K562 (cell line): ENCODE measurements around the gene ADAMTSL3. TPM values are rescaled to one million over a fixed set of nuclear protein-coding genes. Genes with fewer than 3 reads are reported as not detected.
A peak's percentile ranks its signal among the peaks of the same experiment; 100 is the strongest.

Experiments used
- ATAC-seq: fragments of 200-7000 bp; cut with Tn5 transposase; 3 replicates; pipeline ENCODE4 v1.9.1; 2020; ENCODE audit warnings: moderate library complexity
- BruUV-seq: library from RNA; stranded (reverse); fragments of 400-500 nt; replicated peaks from 2 replicates; lab custom pipeline; 2021; lab: Mats Ljungman, UMichigan
- CTCF ChIA-PET: fragments of 300-600 bp; formaldehyde crosslinking; extraction: SDS; loops from one replicate; lab custom pipeline; 2021; ENCODE audit warnings: low intra/inter-chr PET ratio; lab: Yijun Ruan, JAX
- POLR2A ChIA-PET: fragments of 300-600, 350-650 bp; sonication (Branson Sonifier 250); formaldehyde crosslinking; extraction: SDS; loops from one replicate; lab custom pipeline; 2021; ENCODE audit warnings: antibody characterized with exemption, inconsistent platforms; lab: Yijun Ruan, JAX
- DNase-seq, 4 experiments: peaks; one replicate each; pipeline versions ENCODE4 v3.0.0 to v3.0.0-alpha.2; 2011 to 2018; ENCODE audit warnings: low spot score in 3 of 4, mixed read lengths in 3 of 4; ENCODE audit errors: extremely low read depth in 1 of 4
- FAIRE-seq: peaks from 2 replicates; lab custom pipeline; 2011; peaks lifted over from hg19 to GRCh38; lab: Jason Lieb, UNC
- H2AFZ ChIP-seq: 2 replicates; pipeline ENCODE4 v1.6.0; 2011; ENCODE audit warnings: low read depth, low read length, control low read depth, inconsistent platforms
- H3K27ac ChIP-seq: fragments of 200-600 bp; 3 replicates; pipeline ENCODE4 v1.8.0; 2011; ENCODE audit warnings: low read depth, mild to moderate bottlenecking, control low read depth, inconsistent platforms, low read length, moderate library complexity, mixed read lengths; ENCODE audit errors: extremely low read depth
- H3K27me3 ChIP-seq, 2 experiments: fragments of 300-600 bp in 1 of 2; 2 replicates in 1 of 2; 3 replicates in 1 of 2; pipeline versions ENCODE4 v1.6.0 to v1.8.0; 2011; ENCODE audit warnings: inconsistent platforms in 2 of 2, low read length in 2 of 2, mild to moderate bottlenecking in 1 of 2, mixed read lengths in 1 of 2, moderate library complexity in 1 of 2; ENCODE audit not compliant: control insufficient read depth in 2 of 2, insufficient read depth in 2 of 2
- H3K36me3 ChIP-seq: fragments of 300-600 bp; 3 replicates; pipeline ENCODE4 v1.8.0; 2011; ENCODE audit warnings: mild to moderate bottlenecking, low read length, inconsistent platforms; ENCODE audit not compliant: control insufficient read depth, insufficient read depth
- H3K4me1 ChIP-seq, 2 experiments: fragments of 200-600 bp in 1 of 2; replicated peaks in 1 of 2; 2 replicates in 1 of 2; 3 replicates in 1 of 2; pipeline versions ENCODE4 v1.5.1 to v1.8.0; 2011; ENCODE audit warnings: inconsistent platforms in 2 of 2, low read length in 2 of 2, mild to moderate bottlenecking in 1 of 2, mixed read lengths in 1 of 2, moderate library complexity in 1 of 2; ENCODE audit not compliant: control insufficient read depth in 2 of 2, insufficient read depth in 2 of 2
- H3K4me2 ChIP-seq: 2 replicates; pipeline ENCODE4 v1.6.1; 2011; ENCODE audit warnings: low read length, control low read depth, inconsistent platforms, mixed read lengths; ENCODE audit not compliant: insufficient read depth
- H3K4me3 ChIP-seq: fragments of 200-600 bp; sonication (generic), shearing (Covaris generic); 2 replicates; pipeline ENCODE4 v1.5.1; 2016; ENCODE audit warnings: control low read depth, inconsistent platforms
- H3K79me2 ChIP-seq: fragments of 200-600 bp; 3 replicates; pipeline ENCODE4 v1.8.0; 2011; ENCODE audit warnings: low read length, inconsistent platforms; ENCODE audit not compliant: control insufficient read depth, insufficient read depth
- H3K9ac ChIP-seq, 2 experiments: 2 replicates each; pipeline versions ENCODE4 v1.6.0 to v1.6.1; 2011; ENCODE audit warnings: low read depth in 2 of 2, low read length in 2 of 2, control low read depth in 1 of 2, inconsistent platforms in 1 of 2, mild to moderate bottlenecking in 1 of 2, mixed read lengths in 1 of 2; ENCODE audit not compliant: insufficient read depth in 1 of 2
- H3K9me1 ChIP-seq: one replicate; pipeline ENCODE4 v1.6.0; 2011; ENCODE audit warnings: inconsistent platforms, mild to moderate bottlenecking, low read length, moderate library complexity; ENCODE audit not compliant: control insufficient read depth, insufficient read depth
- H3K9me3 ChIP-seq: replicated peaks from 2 replicates; pipeline ENCODE4 v1.5.1; 2011; ENCODE audit warnings: low read depth, low read length, inconsistent platforms; ENCODE audit not compliant: control insufficient read depth, insufficient read depth
- H4K20me1 ChIP-seq: replicated peaks from 2 replicates; pipeline ENCODE4 v1.6.1; 2011; ENCODE audit warnings: low read length, inconsistent platforms, mixed read lengths; ENCODE audit not compliant: control insufficient read depth, insufficient read depth
- CTCF ChIP-seq, 3 experiments: IDR thresholded peaks in 2 of 3; conservative IDR thresholded peaks in 1 of 3; 2 replicates each; pipeline ENCODE4 v1.5.1; 2011 to 2012; ENCODE audit warnings: low read length in 3 of 3, mild to moderate bottlenecking in 3 of 3, control low read depth in 2 of 3, improper control_type of control experiment in 1 of 3, inconsistent platforms in 1 of 3, low read depth in 1 of 3, mixed read lengths in 1 of 3, moderate library complexity in 1 of 3; ENCODE audit not compliant: insufficient read depth in 2 of 3
- EP300 ChIP-seq: IDR thresholded peaks from 2 replicates; pipeline ENCODE4 v1.6.1; 2012; ENCODE audit warnings: low read length, improper control_type of control experiment
- TAF7 ChIP-seq: fragments of 450-650 bp; IDR thresholded peaks from 2 replicates; pipeline ENCODE4 v1.6.1; 2016; ENCODE audit warnings: missing genetic modification characterization, missing compliant biosample characterization
- WGBS: fragments of 100-300 bp; shearing (Covaris generic); methylation state at CpG from one replicate; pipeline ENCODE4 v1.1.6; 2016; ENCODE audit warnings: low coverage, mixed read lengths; ENCODE audit not compliant: insufficient coverage; ENCODE audit errors: missing lambda C conversion rate; 5-methylcytosine and 5-hydroxymethylcytosine counted together
- in situ Hi-C: fragments of 300-500 bp; cut with MboI; formaldehyde crosslinking; loops from 4 replicates; pipeline ENCODE4 v1.15.0; 2018; ENCODE audit warnings: inconsistent platforms, mixed read lengths
- intact Hi-C: fragments of 100-400 bp; cut with micrococcal nuclease; formaldehyde crosslinking; loops from 2 replicates; pipeline ENCODE4 v1.14.2; 2022
- polyA plus RNA-seq, 8 experiments: library from polyadenylated mRNA; depleted of rRNA in 4 of 8; stranded (reverse) in 5 of 8; unstranded in 3 of 8; fragments of >200 nt; fragmentation: Nextera tagmentation in 2 of 8; fragmentation: Illumina TruSeq in 1 of 8; extraction: Ambion mirVana in 2 of 8; extraction: Trizol in 1 of 8; gene quantifications; 2 replicates each; pipeline versions ENCODE4 v1.2.1 to v1.2.3, GENCODE V29; 2011 to 2014; ENCODE audit warnings: inconsistent platforms in 1 of 8, missing spikeins in 1 of 8
- total RNA-seq, 7 experiments: library from RNA; depleted of rRNA in 6 of 7; stranded (reverse); fragments of >200 nt in 6 of 7; fragmentation: Illumina TruSeq in 2 of 7; extraction: Trizol in 2 of 7; gene quantifications; 2 replicates each; pipeline versions ENCODE4 v1.2.1 to v1.2.3, GENCODE V29; 2011 to 2021; ENCODE audit warnings: low replicate concordance in 1 of 7

The ADAMTSL3 gene
- total and polyA plus RNA-seq, 9 of the 15 experiments (the other 6 are each of a cell fraction or from before 2014, with no cell fraction given), result 0.01 to 0.18 (median 0.07) TPM; not detected in 3

GRCh38 chr15:84034578-84035398, 380.9 kb downstream of the ADAMTSL3 start:
- POLR2A ChIA-PET, result no interaction called here
- CTCF ChIA-PET, result no interaction called here
- Histone ChIP-seq H3K36me3 (no peaks in the 10 kb centered on the region), H3K4me2 (no peak overlapping the region), H3K27me3 (0 out of 5 replicates have a peak, but pooled peaks cover 0 to 2% of the 10 kb centered on the region in 2 experiments), H3K4me1 (no peaks in the 10 kb centered on the region), H3K4me3 (no peak overlapping the region), H2AFZ (no peak overlapping the region), H3K27ac (no peak overlapping the region), H4K20me1 (no peaks in the 10 kb centered on the region), H3K9me3 (no peaks in the 10 kb centered on the region), H3K9me1 (no peaks in the 10 kb centered on the region), H3K79me2 (no peaks in the 10 kb centered on the region), H3K9ac (no peak overlapping the region)
- ATAC-seq (peak; percentile 76), DNase-seq (peak in 1 of 4 experiments; percentile 3), FAIRE-seq (no peak)
- in situ Hi-C loops, result no loop called here
- no TSS peak for BruUV-seq
- WGBS, result 0% methylated on average over 3 of the region's 3 CpGs
- intact Hi-C loops, result no loop called here
- peak; percentile 17 to 43 (median 24); a peak in 2 of 6 replicates for TF ChIP-seq CTCF (IDR thresholded peaks at IDR 0.05 in 2 of 3, conservative IDR thresholded peaks at IDR 0.05 in 1 of 3; ENCODE audit: insufficient read depth in 2 of 3, low read depth in 1 of 3, low read length in 3 of 3)
- no peak for TF ChIP-seq TAF7
- TF ChIP-seq EP300, result no peak
